Activated CD4-positive, alpha-beta memory T cell treated with anti-CD3 and anti-CD28 coated beads, Interleukin-2, amount 10 ng/mL, durations not matched to agents 7 days and 5 days (primary cell): ENCODE measurements around the gene OR6C70. TPM values are rescaled to one million over a fixed set of nuclear protein-coding genes. Genes with fewer than 3 reads are reported as not detected.
"Not testable (repeated sequence)": the region's sequence is repeated elsewhere in the genome, so short reads cannot be mapped to it uniquely, and the experiment has no call there.

Experiments used
- CTCF ChIA-PET: fragments of 350-600 bp; sonication (Branson Sonifier 250); formaldehyde crosslinking; loops from one replicate; lab custom pipeline; 2021; ENCODE audit warnings: antibody characterized with exemption, inconsistent platforms; lab: Charles Lee
- POLR2A ChIA-PET: fragments of 350-600 bp; sonication (Branson Sonifier 250); formaldehyde crosslinking; loops from one replicate; lab custom pipeline; 2021; ENCODE audit warnings: antibody characterized with exemption; lab: Charles Lee
- DNase-seq: peaks from one replicate; pipeline ENCODE4 v3.0.0-alpha.2; 2020
- H3K27ac Mint-ChIP-seq: one replicate; pipeline ENCODE4 v1.8.0; 2021; ENCODE audit warnings: mild to moderate bottlenecking, mixed read lengths
- H3K27me3 Mint-ChIP-seq: one replicate; pipeline ENCODE4 v1.8.0; 2021; ENCODE audit warnings: mixed read lengths
- H3K36me3 Mint-ChIP-seq: one replicate; pipeline ENCODE4 v1.8.0; 2021; ENCODE audit warnings: low read depth, mixed read lengths
- H3K4me1 Mint-ChIP-seq: one replicate; pipeline ENCODE4 v1.8.0; 2021; ENCODE audit warnings: mixed read lengths
- H3K4me3 Mint-ChIP-seq: one replicate; pipeline ENCODE4 v1.8.0; 2021; ENCODE audit warnings: mild to moderate bottlenecking, mixed read lengths
- H3K9me3 Mint-ChIP-seq: one replicate; pipeline ENCODE4 v1.8.0; 2021; ENCODE audit warnings: mixed read lengths
- total RNA-seq, 2 experiments: library from RNA; stranded (reverse); gene quantifications; one replicate each; pipeline ENCODE4 v1.2.3, GENCODE V29; 2021

OR6C70 gene
- total RNA-seq, 2 experiments from 2014 or later = 0.25 TPM; not detected in 1

GRCh38 chr12:55448825-55449224, 21.1 kb downstream of the OR6C70 start:
- no peaks in the 10 kb centered on the region for H3K9me3 Mint-ChIP-seq
- ChIA-PET POLR2A (no interaction called here), CTCF (no interaction called here)
- H3K4me3 Mint-ChIP-seq = no peak overlapping the region
- H3K36me3 Mint-ChIP-seq = no peaks in the 10 kb centered on the region
- no peaks in the 10 kb centered on the region for H3K4me1 Mint-ChIP-seq
- DNase-seq = no peak
- H3K27me3 Mint-ChIP-seq = peaks cover 6% of the 10 kb centered on the region
- H3K27ac Mint-ChIP-seq = no peak overlapping the region

- ChIA-PET CTCF (interaction anchor here (0.6 kb wide), 1 partner anchor 269 kb away, joined by 3 read pairs; no protein-coding TSS in a partner anchor), POLR2A (no interaction called here)
- Mint-ChIP-seq H3K4me3 (no peak overlapping the region), H3K27ac (no peak overlapping the region), H3K9me3 (no peaks in the 10 kb centered on the region), H3K27me3 (peaks cover 6% of the 10 kb centered on the region), H3K36me3 (no peaks in the 10 kb centered on the region), H3K4me1 (no peaks in the 10 kb centered on the region)
- no peak for DNase-seq
These were observed 23.6 kb downstream of the OR6C70 start for GRCh38 chr12:55446326-55446725.

GRCh38 chr12:55445357-55445756, 24.6 kb downstream of the OR6C70 start:
- DNase-seq = no peak
- Mint-ChIP-seq H3K27me3 (peaks cover 5% of the 10 kb centered on the region), H3K4me1 (no peaks in the 10 kb centered on the region), H3K36me3 (no peaks in the 10 kb centered on the region), H3K27ac (no peak overlapping the region), H3K4me3 (no peak overlapping the region), H3K9me3 (no peaks in the 10 kb centered on the region)
- CTCF ChIA-PET = no interaction called here
- POLR2A ChIA-PET = no interaction called here

GRCh38 chr12:55443776-55444175, 26.2 kb downstream of the OR6C70 start, which contains the start of gene OR6C2:
Gene OR6C2 (plus strand): TSS chr12:55444076. CDS start chr12:55452214, 8,138 bp downstream.
- H3K4me1 Mint-ChIP-seq = no peaks in the 10 kb centered on the region

GRCh38 chr12:55441233-55441632, 28.7 kb downstream of the OR6C70 start:
- H3K9me3 Mint-ChIP-seq, POLR2A ChIA-PET, H3K27ac Mint-ChIP-seq, H3K4me1 Mint-ChIP-seq, DNase-seq, H3K36me3 Mint-ChIP-seq, H3K4me3 Mint-ChIP-seq, H3K27me3 Mint-ChIP-seq, CTCF ChIA-PET: not testable (repeated sequence)

More at GRCh38 chr12:55443776-55444175, 26.2 kb downstream of the OR6C70 start, which contains the start of gene OR6C2:
- no peaks in the 10 kb centered on the region for H3K36me3 Mint-ChIP-seq
- no peak within 1 kb of the TSS for H3K27ac Mint-ChIP-seq
- no peak within 1 kb of the TSS for H3K4me3 Mint-ChIP-seq
- ChIA-PET POLR2A (no interaction called here), CTCF (no interaction called here)
- DNase-seq = no peak
- H3K9me3 Mint-ChIP-seq = no peaks in the 10 kb centered on the region
- H3K27me3 Mint-ChIP-seq = peaks cover 8% of the 10 kb centered on the region

- H3K36me3 Mint-ChIP-seq = no peaks in the 10 kb centered on the region
- H3K4me1 Mint-ChIP-seq = no peaks in the 10 kb centered on the region
- no peak overlapping the region for H3K27ac Mint-ChIP-seq
- H3K4me3 Mint-ChIP-seq = no peak overlapping the region
- CTCF ChIA-PET = no interaction called here
- no peak for DNase-seq
- H3K9me3 Mint-ChIP-seq = no peaks in the 10 kb centered on the region
- POLR2A ChIA-PET = no interaction called here
- peaks cover 8% of the 10 kb centered on the region for H3K27me3 Mint-ChIP-seq
These were observed 41.4 kb downstream of the OR6C70 start for GRCh38 chr12:55428331-55429243.

GRCh38 chr12:55425954-55426353, 44.0 kb downstream of the OR6C70 start, which contains the start of gene OR6C76:
Gene OR6C76 (plus strand): TSS chr12:55426254. CDS start chr12:55426254, 0 bp downstream.
- H3K27me3 Mint-ChIP-seq = peaks cover 4% of the 10 kb centered on the region
- no peak within 1 kb of the TSS for H3K27ac Mint-ChIP-seq
- no peak within 1 kb of the TSS for H3K4me3 Mint-ChIP-seq
- no peaks in the 10 kb centered on the region for H3K9me3 Mint-ChIP-seq
- no peaks in the 10 kb centered on the region for H3K4me1 Mint-ChIP-seq
- H3K36me3 Mint-ChIP-seq = no peaks in the 10 kb centered on the region
- CTCF ChIA-PET = no interaction called here
- POLR2A ChIA-PET = no interaction called here
- DNase-seq = no peak

GRCh38 chr12:55420307-55420962, 49.5 kb downstream of the OR6C70 start:
- ChIA-PET POLR2A (no interaction called here), CTCF (no interaction called here)
- H3K4me3 Mint-ChIP-seq = no peak overlapping the region
- no peaks in the 10 kb centered on the region for H3K9me3 Mint-ChIP-seq
- no peaks in the 10 kb centered on the region for H3K4me1 Mint-ChIP-seq
- H3K27me3 Mint-ChIP-seq = peaks cover 30% of the 10 kb centered on the region
- H3K36me3 Mint-ChIP-seq = no peaks in the 10 kb centered on the region
- DNase-seq = no peak
- no peak overlapping the region for H3K27ac Mint-ChIP-seq

Other genes starting within 250 kb of the OR6C70 start
- gene OR10A7, start 249.1 kb downstream of the OR6C70 start, total RNA-seq = not detected
- gene OR6C74, start 225.5 kb downstream of the OR6C70 start, total RNA-seq = not detected
- gene OR6C6, start 173.6 kb downstream of the OR6C70 start, total RNA-seq = not detected
- gene OR6C1, start 155.8 kb downstream of the OR6C70 start, total RNA-seq = not detected
- not detected for gene OR6C3, start 139.4 kb downstream of the OR6C70 start, total RNA-seq
- not detected for gene OR6C75, start 107.2 kb downstream of the OR6C70 start, total RNA-seq
- gene OR6C65, start 69.6 kb downstream of the OR6C70 start, total RNA-seq = not detected
- not detected for gene OR6C76, start 43.9 kb downstream of the OR6C70 start, total RNA-seq
- gene OR6C2, start 26.1 kb downstream of the OR6C70 start, total RNA-seq = not detected
- not detected for gene OR6C68, start 22.2 kb upstream of the OR6C70 start, total RNA-seq
- gene OR6C4, start 79.5 kb upstream of the OR6C70 start, total RNA-seq = not detected
- gene OR2AP1, start 102.3 kb upstream of the OR6C70 start, total RNA-seq = not detected
- gene OR10P1, start 166.8 kb upstream of the OR6C70 start, total RNA-seq = not detected
- gene ITGA7, start 237.8 kb upstream of the OR6C70 start, total RNA-seq = 1 to 10 TPM; 1.9 to 2.0 TPM
- 100 to 1,000 TPM; 156 to 162 TPM for gene BLOC1S1, start 245.9 kb upstream of the OR6C70 start, total RNA-seq